Ascending aorta (tissue), 2 donors: ENCODE results near the gene BABAM2. TPM values are rescaled to one million over a fixed set of nuclear protein-coding genes. Genes with fewer than 3 reads are reported as not detected.
"Not testable (repeated sequence)": the region's sequence is repeated elsewhere in the genome, so short reads cannot be mapped to it uniquely, and the experiment has no call there.

Experiments used
- DNase-seq, 2 donors: peaks; one replicate each; pipeline ENCODE4 v3.0.0-alpha.2; 2019; ENCODE audit warnings: low spot score in 2 of 2
- H3K27ac ChIP-seq, 2 donors: fragments of 200-600 bp; sonication (generic); one replicate each; pipeline ENCODE4 v1.5.1; 2016 to 2017; ENCODE audit warnings: mild to moderate bottlenecking in 1 of 2
- H3K27me3 ChIP-seq: fragments of 200-600 bp; sonication (generic); one replicate; pipeline ENCODE4 v1.5.1; 2017
- H3K36me3 ChIP-seq, 2 donors: fragments of 200-600 bp; sonication (generic); one replicate each; pipeline ENCODE4 v1.5.1; 2016
- H3K4me1 ChIP-seq, 2 donors: fragments of 200-600 bp; sonication (generic); one replicate each; pipeline ENCODE4 v1.5.1; 2016 to 2017; ENCODE audit warnings: mild to moderate bottlenecking in 1 of 2
- H3K4me3 ChIP-seq, 2 donors: fragments of 200-600 bp; sonication (generic); one replicate each; pipeline ENCODE4 v1.5.1; 2016 to 2017; ENCODE audit warnings: mild to moderate bottlenecking in 1 of 2
- H3K9me3 ChIP-seq, 2 donors: fragments of 200-600 bp; sonication (generic); one replicate each; pipeline ENCODE4 v1.5.1; 2016
- CTCF ChIP-seq, 3 experiments: fragments of 200-600 bp in 2 of 3; fragments of 450-650 bp in 1 of 3; sonication (generic) in 2 of 3; IDR thresholded peaks; one replicate each; pipeline ENCODE4 v1.5.1; 2016 to 2019; ENCODE audit warnings: antibody characterized with exemption in 3 of 3, mild to moderate bottlenecking in 1 of 3, moderate library complexity in 1 of 3
- intact Hi-C: fragments of 100-400 bp; cut with DNase I; formaldehyde crosslinking; loops from one replicate; pipeline ENCODE4 v1.15.1; 2023
- total RNA-seq: library from RNA; depleted of rRNA; stranded (reverse); fragments of >200 nt; gene quantifications from one replicate; pipeline ENCODE4 v1.1.0, GENCODE V29; 2016

Gene BABAM2
- total RNA-seq, 1 donor from 2014 or later, result 19.6 TPM

GRCh38 chr2:28327956-28328922, 437.7 kb downstream of the BABAM2 start:
- H3K4me3 ChIP-seq, result no peak overlapping the region
- no peaks in the 10 kb centered on the region for H3K27me3 ChIP-seq
- peak overlapping the region; percentile 30 to 63 for H3K27ac ChIP-seq
- intact Hi-C loops, result no loop called here
- no peaks in the 10 kb centered on the region for H3K36me3 ChIP-seq
- H3K9me3 ChIP-seq, result no peaks in the 10 kb centered on the region
- no peak for TF ChIP-seq CTCF (IDR thresholded peaks at IDR 0.05)
- DNase-seq, result peak in 1 of 2 donors; percentile 54
- peaks cover 0 to 27% of the 10 kb centered on the region in 2 donors for H3K4me1 ChIP-seq

GRCh38 chr2:28329184-28329583, 438.7 kb downstream of the BABAM2 start:
- H3K27me3 ChIP-seq, result no peaks in the 10 kb centered on the region
- H3K36me3 ChIP-seq, result no peaks in the 10 kb centered on the region
- DNase-seq, result no peak
- no peak overlapping the region for H3K4me3 ChIP-seq
- TF ChIP-seq CTCF (IDR thresholded peaks at IDR 0.05), result no peak
- H3K4me1 ChIP-seq, result peaks cover 1 to 33% of the 10 kb centered on the region in 2 donors
- no peak overlapping the region for H3K27ac ChIP-seq
- intact Hi-C loops, result no loop called here
- H3K9me3 ChIP-seq, result no peaks in the 10 kb centered on the region

GRCh38 chr2:28330722-28331121, 440.2 kb downstream of the BABAM2 start:
- intact Hi-C loops, H3K36me3 ChIP-seq, H3K27ac ChIP-seq, H3K27me3 ChIP-seq, H3K9me3 ChIP-seq, H3K4me3 ChIP-seq, DNase-seq: not testable (repeated sequence)
- peaks cover 5 to 41% of the 10 kb centered on the region in 2 donors for H3K4me1 ChIP-seq

GRCh38 chr2:28331797-28332196, 441.3 kb downstream of the BABAM2 start:
- H3K4me1 ChIP-seq, result peaks cover 5 to 32% of the 10 kb centered on the region in 2 donors
- H3K4me3 ChIP-seq, DNase-seq, H3K27me3 ChIP-seq, H3K9me3 ChIP-seq, H3K36me3 ChIP-seq, intact Hi-C loops, H3K27ac ChIP-seq: not testable (repeated sequence)

GRCh38 chr2:28332696-28333095, 442.2 kb downstream of the BABAM2 start:
- DNase-seq, result no peak
- peak overlapping the region in 1 of 2 donors; percentile 75 for H3K27ac ChIP-seq
- no peak for TF ChIP-seq CTCF (IDR thresholded peaks at IDR 0.05)
- H3K27me3 ChIP-seq, result no peaks in the 10 kb centered on the region
- H3K36me3 ChIP-seq, result no peaks in the 10 kb centered on the region
- H3K9me3 ChIP-seq, result no peaks in the 10 kb centered on the region
- peaks cover 5 to 24% of the 10 kb centered on the region in 2 donors for H3K4me1 ChIP-seq
- no peak overlapping the region for H3K4me3 ChIP-seq
- intact Hi-C loops, result no loop called here

- Histone ChIP-seq H3K36me3 (no peaks in the 10 kb centered on the region), H3K9me3 (no peaks in the 10 kb centered on the region), H3K27me3 (no peaks in the 10 kb centered on the region), H3K27ac (peak overlapping the region; percentile 66 to 75), H3K4me3 (no peak overlapping the region), H3K4me1 (peaks cover 5 to 27% of the 10 kb centered on the region in 2 donors)
- intact Hi-C loops, result no loop called here
- DNase-seq, result peak in 1 of 2 donors; percentile 84
- TF ChIP-seq CTCF (IDR thresholded peaks at IDR 0.05), result no peak
Measured at GRCh38 chr2:28333606-28334526, 443.3 kb downstream of the BABAM2 start.
